Measurements from ENCODE around the gene PALM. TPM values are rescaled to one million over a fixed set of nuclear protein-coding genes. Genes with fewer than 3 reads are reported as not detected.
A peak's percentile ranks its signal among the peaks of the same experiment; 100 is the strongest.

The PALM gene
- total and polyA plus RNA-seq, 10 of the 15 experiments (the other 5 are each of a cell fraction or from before 2014, with no cell fraction given) = 0.09 to 0.95 (median 0.23) TPM; not detected in 2

- TF ChIP-seq RCOR1 (conservative IDR thresholded peaks at IDR 0.05; ENCODE audit: low read depth, low read length) (no peak), ZNF24 (IDR thresholded peaks at IDR 0.05) (no peak), ATF7 (IDR thresholded peaks at IDR 0.05; ENCODE audit: low read depth) (no peak), SUZ12 (IDR thresholded peaks at IDR 0.05; ENCODE audit: unreplicated experiment) (no peak), SIN3A (IDR thresholded peaks at IDR 0.05; ENCODE audit: low read depth, low read length) (no peak), STAT1 (conservative IDR thresholded peaks at IDR 0.05) (0 out of 2 replicates have a peak, but pooled peaks have one; percentile 57), IRF4 (IDR thresholded peaks at IDR 0.05; ENCODE audit: low read depth, low read length) (no peak), RELB (IDR thresholded peaks at IDR 0.05; ENCODE audit: low read depth) (no peak), MYC (IDR thresholded peaks at IDR 0.05; ENCODE audit: insufficient read depth, insufficient read length, insufficient replicate concordance, low read length, severe bottlenecking) (no peak), ZSCAN29 (IDR thresholded peaks at IDR 0.05) (no peak), POLR2A (IDR thresholded peaks at IDR 0.05; ENCODE audit: low read depth, low read length) (peak; percentile 81), RELA (IDR thresholded peaks at IDR 0.05; ENCODE audit: borderline replicate concordance, partially characterized antibody) (no peak), TCF12 (IDR thresholded peaks at IDR 0.05; ENCODE audit: low read depth, low read length) (peak; percentile 31; the same call in 1 of the 2 replicates), HDAC6 (IDR thresholded peaks at IDR 0.05; ENCODE audit: unreplicated experiment) (no peak), NR2C1 (IDR thresholded peaks at IDR 0.05) (peak; percentile 48), HCFC1 (IDR thresholded peaks at IDR 0.05; ENCODE audit: low read length) (peak; percentile 60), IKZF2 (IDR thresholded peaks at IDR 0.05) (no peak), SIX5 (IDR thresholded peaks at IDR 0.05; ENCODE audit: low read depth, low read length, severe bottlenecking) (peak; percentile 29), SUPT20H (IDR thresholded peaks at IDR 0.05; ENCODE audit: borderline replicate concordance, control insufficient read depth, low read depth, low read length) (no peak), YY1 (IDR thresholded peaks at IDR 0.05; ENCODE audit: low read depth, low read length) (peak; percentile 83), NFIC (IDR thresholded peaks at IDR 0.05; ENCODE audit: low read depth, low read length) (no peak), MTA3 (IDR thresholded peaks at IDR 0.05; ENCODE audit: borderline replicate concordance, low read length) (no peak), SKIL (IDR thresholded peaks at IDR 0.05; ENCODE audit: low read depth, poor library complexity, severe bottlenecking) (no peak)
- TF ChIP-seq, protein P1, sequence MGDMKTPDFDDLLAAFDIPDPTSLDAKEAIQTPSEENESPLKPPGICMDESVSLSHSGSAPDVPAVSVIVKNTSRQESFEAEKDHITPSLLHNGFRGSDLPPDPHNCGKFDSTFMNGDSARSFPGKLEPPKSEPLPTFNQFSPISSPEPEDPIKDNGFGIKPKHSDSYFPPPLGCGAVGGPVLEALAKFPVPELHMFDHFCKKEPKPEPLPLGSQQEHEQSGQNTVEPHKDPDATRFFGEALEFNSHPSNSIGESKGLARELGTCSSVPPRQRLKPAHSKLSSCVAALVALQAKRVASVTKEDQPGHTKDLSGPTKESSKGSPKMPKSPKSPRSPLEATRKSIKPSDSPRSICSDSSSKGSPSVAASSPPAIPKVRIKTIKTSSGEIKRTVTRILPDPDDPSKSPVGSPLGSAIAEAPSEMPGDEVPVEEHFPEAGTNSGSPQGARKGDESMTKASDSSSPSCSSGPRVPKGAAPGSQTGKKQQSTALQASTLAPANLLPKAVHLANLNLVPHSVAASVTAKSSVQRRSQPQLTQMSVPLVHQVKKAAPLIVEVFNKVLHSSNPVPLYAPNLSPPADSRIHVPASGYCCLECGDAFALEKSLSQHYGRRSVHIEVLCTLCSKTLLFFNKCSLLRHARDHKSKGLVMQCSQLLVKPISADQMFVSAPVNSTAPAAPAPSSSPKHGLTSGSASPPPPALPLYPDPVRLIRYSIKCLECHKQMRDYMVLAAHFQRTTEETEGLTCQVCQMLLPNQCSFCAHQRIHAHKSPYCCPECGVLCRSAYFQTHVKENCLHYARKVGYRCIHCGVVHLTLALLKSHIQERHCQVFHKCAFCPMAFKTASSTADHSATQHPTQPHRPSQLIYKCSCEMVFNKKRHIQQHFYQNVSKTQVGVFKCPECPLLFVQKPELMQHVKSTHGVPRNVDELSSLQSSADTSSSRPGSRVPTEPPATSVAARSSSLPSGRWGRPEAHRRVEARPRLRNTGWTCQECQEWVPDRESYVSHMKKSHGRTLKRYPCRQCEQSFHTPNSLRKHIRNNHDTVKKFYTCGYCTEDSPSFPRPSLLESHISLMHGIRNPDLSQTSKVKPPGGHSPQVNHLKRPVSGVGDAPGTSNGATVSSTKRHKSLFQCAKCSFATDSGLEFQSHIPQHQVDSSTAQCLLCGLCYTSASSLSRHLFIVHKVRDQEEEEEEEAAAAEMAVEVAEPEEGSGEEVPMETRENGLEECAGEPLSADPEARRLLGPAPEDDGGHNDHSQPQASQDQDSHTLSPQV (IDR thresholded peaks at IDR 0.05) = no peak
These were observed 45.6 kb upstream of the PALM start, which contains the start of gene RNF126 (continued) for GRCh38 chr19:662962-663681.
